ENCODE results near the gene PAIP2. TPM values are rescaled to one million over a fixed set of nuclear protein-coding genes. Genes with fewer than 3 reads are reported as not detected.
"Not testable (repeated sequence)": the region's sequence is repeated elsewhere in the genome, so short reads cannot be mapped to it uniquely, and the experiment has no call there.

The PAIP2 gene
- total RNA-seq, 1 donor from 2014 or later = 75.6 TPM

DNA sequence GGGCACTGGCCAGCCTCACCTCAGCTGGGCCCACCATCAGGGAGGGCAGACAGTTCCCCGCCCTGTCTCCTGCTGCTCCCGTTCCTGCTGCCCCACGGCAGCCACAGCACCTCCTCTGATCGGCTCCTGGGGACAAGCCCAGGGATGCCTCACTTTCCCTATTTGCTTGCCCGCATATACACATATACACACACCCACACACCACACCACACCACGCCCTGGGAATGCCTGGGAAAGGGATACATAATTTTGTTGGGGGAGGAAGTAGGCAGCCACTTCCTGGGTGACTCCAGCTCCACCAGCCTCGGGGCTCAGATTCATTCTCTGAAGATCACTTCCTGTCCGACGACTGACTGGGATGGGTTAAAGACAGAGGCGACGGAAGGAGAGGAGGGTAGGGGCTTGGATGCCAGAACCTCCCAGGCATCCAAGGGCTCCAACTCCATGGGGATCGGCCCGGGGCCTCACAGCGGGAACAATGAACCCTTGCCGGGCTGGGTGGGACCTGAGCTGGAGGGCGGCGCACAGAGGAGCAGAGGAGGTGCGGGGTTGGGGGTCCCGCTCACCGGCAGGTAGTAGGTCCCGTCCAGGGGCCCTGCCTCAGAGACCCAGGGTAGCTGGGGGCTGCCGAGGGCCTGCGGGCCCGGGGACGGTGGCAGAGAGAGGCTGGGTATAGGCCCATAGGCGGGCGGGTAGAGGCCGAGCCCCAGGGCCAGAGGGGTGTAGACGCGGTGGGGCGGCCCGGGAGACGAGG, 50.1 kb downstream of the PAIP2 start:
- no peak for DNase-seq (ENCODE audit: low spot score)

DNA sequence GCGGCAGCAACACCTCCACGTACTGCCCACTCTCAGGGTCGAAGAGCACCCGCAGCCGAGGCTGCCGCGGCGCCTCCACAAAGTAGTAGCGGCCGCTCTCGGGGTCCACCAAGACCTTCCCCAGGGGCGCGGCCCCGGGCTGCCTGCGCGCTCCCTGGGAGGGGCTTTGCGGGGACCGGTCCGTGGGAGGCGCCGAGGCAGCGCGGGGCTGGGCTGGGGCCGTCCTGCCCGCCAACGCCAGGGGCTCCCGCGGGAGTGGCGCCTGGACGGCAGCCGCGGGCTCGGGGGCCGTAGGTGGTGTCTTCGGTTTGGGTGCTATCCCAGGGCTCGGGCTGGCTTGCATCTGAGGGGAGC, 50.6 kb downstream of the PAIP2 start:
- DNase-seq (ENCODE audit: low spot score) = no peak

DNA sequence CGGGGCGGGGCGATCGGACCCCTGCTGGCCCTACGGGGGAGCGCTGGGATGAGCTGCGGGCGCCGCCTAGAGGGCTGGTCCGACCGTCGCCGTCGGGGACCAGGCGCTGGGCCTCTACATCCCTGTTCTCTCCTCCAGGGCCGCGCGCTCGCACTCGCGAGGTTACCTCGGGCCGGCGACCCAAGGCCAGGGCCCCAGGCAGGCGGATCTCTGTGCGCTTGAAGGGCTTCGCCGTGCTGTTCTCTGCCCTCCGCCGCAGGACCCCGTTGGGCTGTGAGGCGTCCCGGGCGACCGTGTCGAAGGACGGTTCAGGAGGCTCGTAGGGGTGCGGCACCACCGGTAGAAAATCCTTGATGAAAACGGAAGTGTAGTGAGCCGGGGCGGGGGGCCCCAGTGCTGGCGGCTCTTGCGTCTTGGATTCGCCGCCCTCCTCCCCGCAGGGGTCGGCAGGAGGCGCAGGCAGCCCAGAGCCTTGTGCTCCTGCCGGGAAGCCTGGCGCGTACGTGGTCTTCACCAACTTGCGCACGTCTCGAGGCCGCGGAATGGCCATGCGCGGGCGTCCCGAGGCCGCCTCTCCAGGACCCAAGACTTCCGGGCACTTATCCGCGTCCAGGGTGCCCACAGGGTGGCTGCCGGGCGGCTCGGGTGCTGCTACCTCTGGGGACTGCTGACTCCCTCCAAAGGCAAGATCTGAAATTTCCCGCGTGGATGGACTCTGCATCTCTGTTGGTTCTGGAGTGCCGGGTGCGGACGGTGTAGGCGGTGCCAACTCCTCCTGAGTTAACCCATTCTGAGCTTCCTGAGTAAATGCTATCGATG, 51.2 kb downstream of the PAIP2 start:
- peak; percentile 68 for DNase-seq (ENCODE audit: low spot score)

DNA sequence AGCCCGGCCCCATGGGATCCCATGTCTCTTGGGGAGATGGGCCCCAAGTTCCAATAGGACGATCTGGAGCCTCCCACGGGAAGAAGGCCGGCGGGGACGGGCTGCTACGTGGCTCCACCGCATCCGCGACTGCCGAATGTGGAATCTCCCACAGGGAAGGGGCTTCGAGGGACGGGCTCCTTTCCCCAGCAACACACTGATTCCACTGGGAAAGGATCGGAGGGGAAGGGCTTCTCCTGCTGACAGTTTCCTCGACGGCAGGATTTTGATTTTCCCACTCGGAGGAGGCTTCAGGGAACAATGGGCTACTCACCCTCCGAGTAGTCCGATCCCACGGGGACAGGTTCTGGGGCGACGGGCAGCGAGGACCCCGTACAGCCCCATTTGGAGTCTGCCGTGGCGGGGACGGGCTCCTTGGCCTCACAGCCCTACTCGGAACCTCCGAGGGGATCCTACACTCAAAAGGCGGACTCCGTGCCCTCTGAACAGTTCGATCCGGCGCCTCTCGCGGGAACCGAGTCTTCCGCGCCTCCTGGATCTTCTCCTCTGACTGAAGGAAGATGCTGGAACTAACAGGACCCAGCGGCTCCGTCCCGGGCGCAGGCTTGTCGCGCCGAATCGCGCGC, 52.0 kb downstream of the PAIP2 start:
- no peak for DNase-seq (ENCODE audit: low spot score)

DNA sequence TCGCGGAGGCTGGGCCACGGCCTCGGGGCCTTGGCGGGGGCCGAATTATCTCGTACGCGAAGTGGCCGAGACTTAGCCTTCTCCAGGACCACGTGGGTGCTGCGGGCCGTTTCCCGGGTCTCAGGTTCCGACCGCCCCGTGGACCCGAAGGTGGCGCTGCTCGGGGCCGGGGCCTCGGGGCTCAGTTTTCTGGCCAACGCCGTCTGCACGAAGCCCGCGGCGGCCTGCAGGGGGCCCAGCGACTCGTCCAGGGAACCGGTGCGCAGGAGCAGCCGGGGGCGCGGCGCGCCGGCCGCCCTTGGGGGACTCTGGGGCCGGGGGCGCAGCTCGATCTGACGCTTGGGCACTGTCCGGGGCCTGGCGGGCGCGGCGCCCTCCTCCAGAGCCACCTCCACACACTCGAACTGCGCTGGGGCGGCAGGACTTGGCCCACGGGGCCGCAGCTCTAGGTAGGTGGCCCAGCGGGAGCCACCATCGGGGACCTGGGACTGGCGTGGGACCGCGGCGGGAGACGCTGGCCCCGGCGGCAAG, 52.5 kb downstream of the PAIP2 start:
- DNase-seq (ENCODE audit: low spot score) = peak; percentile 71

DNA sequence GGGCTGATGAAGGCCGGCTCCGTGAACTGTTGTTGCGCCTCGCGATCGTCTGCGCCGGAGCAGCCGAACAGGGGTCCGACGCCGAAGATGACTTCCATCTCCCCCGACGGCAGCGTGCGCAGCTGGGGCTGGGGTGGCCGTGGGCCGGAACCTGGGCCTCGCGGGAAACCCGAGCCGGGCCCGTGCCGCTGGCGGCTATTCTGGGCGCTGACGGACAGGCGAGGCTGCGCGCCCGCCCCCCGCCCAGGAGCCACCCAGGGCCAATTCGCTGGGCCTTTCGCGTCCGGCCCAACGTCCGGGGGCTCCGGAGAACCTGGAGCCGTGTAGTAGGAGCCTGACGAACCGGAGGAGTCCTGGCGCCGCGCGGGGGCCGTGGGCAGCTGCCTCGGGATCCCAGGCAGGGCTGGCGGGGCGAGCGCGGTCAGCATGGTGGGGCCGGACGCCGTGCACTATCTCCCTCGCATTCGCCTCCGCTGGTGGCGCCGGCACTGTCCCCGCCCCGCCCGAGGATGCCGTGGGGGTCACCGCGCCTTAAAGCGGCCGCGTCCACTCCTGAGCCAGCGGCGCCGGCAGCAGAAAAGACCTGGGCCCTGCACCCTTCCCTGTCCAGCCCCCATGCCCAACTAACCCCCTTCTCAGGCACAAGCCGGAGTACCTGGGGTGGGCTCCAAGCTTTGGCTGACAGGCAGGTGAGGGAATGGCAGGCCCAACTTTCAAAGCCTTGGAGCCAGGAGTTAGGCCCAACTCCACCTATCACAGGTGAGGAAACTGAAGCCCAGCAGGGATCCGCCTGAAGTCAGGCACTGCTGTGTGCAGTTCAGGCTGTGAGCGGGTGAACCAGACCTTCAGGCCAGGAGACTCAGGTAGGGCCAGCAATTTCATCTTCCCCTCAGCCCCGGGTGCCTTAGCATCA, 53.3 kb downstream of the PAIP2 start, which contains the start of gene PROB1:
Gene PROB1 (minus strand): TSS at position 451 of the 913 bp plus-strand sequence. CDS start 23 bp downstream, at position 428.
- no peak for DNase-seq (ENCODE audit: low spot score)

DNA sequence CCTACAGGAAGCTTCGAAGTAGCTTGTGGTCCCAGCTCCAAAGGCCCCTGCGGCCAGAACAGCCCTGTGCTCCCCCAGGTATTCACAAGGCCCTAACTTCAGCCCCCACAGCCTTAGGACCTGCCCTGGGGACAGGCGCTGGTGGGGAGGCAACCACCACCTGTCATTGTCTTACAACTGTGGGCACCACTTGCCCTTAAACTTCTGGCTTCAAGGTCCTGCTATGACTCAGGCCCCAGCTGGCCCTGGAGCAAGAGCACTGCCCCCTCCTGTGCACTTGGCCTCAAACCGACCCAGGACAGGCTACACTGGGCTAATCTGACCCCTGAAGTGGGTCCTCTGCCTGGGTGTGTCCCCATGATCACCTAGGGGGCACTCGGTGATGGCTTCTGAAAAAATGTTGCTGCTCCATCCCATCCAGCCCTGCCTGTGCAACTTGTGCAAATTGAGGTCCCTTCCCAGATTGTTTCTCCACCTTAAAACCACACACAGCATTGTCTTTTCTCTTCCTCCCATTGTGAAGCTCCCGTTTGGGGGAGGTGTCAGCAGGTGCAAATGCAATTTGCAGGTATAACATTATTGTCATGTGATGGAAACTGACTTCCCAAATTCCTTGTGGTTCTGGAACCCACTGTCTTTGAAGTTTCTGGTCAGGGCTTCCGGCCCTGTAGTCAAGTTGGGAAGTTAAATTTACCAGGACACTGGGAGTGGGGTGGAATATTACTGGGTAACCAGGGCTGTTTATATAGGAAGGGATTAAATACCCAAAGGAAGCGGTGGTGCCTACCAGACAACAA, 54.4 kb downstream of the PAIP2 start:
- no peak for DNase-seq (ENCODE audit: low spot score)

DNA sequence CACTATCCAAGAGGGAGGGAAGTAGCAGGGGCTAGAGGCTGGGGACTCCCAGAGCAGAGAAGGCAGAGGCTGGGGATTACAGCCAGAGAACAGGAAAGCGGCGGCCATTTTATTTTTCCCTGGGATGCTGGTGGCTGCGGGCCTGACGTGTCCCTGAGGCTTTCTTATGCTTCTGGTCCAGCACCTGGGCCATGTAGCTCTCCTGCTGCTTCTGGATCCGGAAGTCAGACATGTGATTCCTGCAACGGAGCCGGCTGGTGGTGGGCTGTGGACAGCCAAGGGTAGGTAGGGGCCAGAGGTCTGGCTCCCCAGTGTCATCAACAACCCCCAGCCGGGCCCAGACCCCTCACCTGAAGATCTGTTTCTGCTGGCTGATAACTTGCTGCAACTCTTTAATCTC, 55.0 kb downstream of the PAIP2 start:
- DNase-seq (ENCODE audit: low spot score) = no peak

DNA sequence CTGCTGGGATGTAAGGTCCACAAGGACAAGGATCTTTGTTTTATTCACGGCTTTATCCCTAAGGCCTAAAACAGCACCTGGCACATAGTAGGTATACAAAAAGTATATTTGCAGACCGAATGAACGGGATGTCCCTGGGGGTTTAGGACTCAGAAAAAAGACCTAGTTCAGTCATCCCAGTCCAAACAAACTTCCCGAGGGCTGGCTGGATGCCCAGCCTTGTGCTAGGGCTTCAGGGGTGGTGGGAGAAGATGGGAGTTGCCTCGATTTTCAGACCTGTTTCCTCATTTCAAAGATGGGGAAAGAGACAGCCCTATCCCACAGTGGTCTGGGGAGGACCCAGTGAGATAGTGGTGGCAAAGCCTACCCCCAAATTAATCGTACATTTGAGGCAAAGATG, 56.3 kb downstream of the PAIP2 start:
- DNase-seq (ENCODE audit: low spot score) = no peak

DNA sequence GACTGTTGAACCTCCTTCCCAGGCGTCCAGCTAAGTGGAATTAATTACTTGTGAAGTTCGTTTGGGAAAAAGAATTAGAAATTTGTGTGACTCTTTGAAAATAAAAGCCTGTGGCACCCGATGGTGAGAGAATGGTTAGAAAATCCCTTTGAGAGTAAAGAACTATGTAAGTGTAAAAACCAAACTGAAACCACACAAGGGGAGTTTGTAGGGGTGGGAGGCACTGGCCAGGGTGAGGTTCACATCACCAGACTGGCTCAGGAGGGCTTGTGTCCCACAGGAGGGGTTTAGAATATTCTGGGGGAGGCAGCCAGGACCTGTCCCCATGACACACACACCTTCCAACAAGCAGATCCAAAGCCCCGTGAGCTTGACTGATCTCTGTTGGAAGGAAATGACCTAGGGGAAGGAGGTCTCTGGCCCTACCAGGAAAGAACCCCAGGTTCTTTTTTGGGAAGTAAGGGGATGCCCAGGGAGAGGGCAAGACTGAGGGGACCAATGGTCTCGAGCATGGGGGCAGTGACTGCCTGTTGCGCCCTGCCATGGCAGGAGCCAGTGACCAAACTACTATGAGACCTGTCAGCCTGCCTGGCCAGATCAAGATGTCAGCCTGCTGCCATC, 58.0 kb downstream of the PAIP2 start:
- no peak for DNase-seq (ENCODE audit: low spot score)

DNA sequence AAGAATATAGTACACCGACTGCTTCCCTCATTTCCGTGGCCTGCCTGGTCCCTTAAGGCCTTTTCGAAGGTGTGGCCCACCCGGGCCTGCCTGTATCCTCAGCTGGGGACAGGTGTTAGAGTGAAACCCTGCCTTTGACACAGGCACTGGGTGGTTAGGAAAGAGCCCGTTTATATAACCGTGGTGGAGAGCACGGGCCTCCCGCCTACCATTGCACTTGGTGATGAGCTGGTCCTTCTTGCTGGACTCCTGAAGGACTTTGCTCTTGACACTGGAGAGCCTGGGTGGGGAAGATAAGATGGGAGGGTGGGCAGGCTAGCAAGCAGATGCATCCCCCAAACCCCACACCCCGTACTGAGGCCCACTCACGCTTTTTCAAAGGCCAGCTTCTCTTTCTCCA, 59.9 kb downstream of the PAIP2 start:
- no peak for DNase-seq (ENCODE audit: low spot score)

DNA sequence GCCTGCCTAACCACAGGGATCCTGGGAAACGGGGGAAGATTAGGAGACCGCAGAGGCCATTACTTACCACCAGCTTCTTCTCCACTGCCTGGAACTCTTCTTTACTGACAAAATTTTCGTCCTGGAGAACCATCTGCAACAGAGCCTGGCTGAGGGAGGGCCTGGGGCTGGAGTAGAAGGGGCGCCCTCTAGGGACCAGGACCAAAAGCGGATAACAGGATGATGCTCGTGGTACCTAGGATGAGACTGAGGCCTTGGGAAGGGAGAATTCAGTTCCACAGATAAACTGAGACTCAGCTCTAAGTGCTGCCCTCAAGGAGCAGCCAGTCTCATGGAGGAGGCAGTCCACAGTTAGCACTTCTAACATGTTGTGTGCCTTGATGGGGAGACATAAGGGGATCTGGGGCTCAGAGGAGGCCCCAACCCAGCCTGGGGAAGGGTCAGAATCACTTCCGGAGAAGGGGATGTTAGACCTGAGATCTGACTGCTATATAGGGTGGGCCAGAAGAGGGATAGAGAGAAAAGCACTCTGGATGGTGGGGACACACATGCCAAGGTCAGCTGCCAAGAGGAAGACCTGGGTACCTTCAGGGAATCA, 61.0 kb downstream of the PAIP2 start:
- DNase-seq (ENCODE audit: low spot score) = no peak

DNA sequence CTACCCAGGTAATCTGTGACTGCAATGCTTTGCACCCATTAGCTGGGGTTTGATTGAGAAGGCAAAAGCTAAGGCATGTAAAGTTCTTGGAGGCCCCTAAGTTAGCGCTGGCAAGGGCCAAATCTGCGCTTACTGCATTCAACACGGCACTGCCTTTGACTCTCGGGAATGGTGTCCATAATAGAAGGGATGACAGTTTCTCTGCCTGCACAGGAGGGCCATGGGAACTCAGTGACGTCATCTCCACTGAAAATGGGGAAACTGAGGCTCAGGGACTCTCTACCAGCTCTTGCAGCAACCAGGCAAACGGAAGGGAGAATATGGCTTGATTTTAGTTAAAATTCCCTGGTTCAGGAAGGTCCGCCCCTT, 61.7 kb downstream of the PAIP2 start:
- no peak for DNase-seq (ENCODE audit: low spot score)

DNA sequence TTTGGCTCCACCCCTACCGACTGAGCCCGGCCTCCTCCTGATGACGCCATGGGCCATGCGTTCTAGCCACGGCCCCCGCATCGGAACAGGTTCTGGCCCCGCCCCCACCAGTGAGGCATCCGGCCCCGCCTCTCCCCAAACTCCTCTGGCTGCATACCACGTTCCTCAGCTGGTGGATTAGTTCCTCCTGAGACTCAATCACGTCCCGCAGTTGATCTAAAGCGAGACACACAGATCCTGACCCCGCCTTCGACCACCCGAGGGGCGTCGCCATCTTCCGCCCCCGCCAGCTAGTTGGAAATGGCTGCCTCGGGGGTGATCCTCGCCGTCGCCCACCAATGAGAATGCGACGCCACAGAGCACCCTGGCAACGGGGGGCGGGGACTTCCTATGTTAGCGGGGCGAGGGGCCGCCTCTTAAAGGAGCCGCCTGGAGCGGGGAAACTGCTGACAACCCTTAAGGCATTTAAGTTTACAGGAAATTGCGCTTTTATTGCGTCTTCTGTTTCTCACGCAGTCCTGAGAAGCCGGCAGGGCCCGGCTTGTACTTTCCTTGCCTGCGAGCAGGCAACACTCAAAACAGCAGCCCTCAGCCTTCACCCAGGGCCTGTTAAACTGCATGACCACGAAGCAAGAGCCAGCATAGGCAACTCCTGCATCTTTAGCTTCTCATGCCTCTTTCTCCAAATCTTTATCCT, 62.3 kb downstream of the PAIP2 start, which contains the start of gene SPATA24:
Gene SPATA24 (minus strand): TSS at position 303 of the 697 bp plus-strand sequence. CDS start 29 bp downstream, at position 274.
- peak; percentile 98 for DNase-seq (ENCODE audit: low spot score)

DNA sequence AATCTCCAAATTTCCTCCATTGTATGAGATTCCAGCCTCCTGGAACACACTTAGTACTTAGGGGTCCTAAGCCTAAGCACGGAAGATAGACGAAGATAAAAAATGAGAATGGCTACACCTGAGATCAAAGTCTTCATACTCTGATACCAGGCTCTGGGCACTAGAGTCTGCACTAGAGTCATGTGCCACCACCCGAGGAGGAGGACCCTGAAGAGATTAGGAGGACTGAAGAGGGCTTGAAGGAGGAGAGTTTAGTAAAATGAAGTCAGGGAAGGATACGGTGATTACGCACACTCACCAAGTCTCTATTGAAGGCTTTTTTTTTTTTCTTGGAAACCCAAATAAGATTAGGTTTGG, 62.8 kb downstream of the PAIP2 start:
- DNase-seq (ENCODE audit: low spot score) = no peak

DNA sequence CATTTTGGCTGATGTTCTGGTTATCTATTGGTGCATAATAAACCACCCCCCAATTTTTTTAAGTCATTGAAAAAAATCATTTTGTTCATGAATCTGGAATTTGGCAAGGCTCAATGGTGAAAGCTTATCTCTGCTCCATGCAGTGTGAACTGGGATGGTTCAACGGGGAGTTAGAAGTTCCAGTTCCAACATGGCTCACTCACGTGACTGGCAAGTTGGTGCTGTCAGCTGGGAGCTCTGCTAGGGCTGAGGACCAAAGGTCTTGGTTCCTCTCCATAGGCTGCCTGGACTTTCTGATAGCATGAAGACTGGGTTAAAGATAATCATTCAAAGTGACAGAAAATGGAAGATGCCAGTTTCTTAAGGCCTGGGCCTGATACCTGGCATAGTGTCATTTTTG, 65.3 kb downstream of the PAIP2 start:
- no peak for DNase-seq (ENCODE audit: low spot score)

DNA sequence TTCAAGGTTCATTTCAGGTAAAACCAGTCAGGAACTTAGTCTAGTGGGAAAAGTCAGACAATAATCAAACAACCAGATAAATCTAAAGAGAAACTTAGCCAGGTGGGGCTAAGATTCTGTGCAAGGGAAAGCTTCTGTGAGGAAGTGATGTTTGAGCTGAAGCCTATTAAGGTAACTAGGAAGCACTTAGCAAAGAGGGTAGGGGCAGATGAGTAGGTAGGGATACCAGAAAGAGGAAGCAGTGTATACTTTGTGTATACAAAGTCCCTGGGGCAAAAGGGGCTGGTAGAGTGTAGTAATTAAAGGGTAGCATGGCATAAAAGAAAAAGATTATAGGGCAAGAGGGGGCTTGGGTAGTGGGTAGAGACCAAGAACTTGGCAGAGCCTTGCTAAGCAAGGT, 65.9 kb downstream of the PAIP2 start:
- DNase-seq (ENCODE audit: low spot score) = no peak

DNA sequence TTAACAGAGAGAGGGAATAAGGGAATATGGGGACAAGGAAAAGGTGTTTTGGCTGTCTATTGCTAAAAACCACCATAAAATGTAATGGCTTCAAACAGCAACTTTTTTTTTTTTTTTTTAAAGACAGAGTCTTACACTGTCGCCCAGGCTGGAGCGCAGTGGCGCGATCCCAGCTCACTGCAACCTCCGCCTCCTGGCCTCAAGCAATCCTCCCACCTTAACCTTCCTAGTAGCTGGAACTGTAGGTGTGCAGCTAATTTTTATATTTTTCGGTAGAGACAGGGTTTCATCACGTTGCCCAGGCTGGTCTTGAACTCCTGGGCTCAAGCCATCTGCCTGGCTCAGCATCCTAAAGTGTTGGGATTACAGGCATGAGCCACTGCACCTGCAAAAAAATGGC, 66.5 kb downstream of the PAIP2 start:
- no peak for DNase-seq (ENCODE audit: low spot score)

DNA sequence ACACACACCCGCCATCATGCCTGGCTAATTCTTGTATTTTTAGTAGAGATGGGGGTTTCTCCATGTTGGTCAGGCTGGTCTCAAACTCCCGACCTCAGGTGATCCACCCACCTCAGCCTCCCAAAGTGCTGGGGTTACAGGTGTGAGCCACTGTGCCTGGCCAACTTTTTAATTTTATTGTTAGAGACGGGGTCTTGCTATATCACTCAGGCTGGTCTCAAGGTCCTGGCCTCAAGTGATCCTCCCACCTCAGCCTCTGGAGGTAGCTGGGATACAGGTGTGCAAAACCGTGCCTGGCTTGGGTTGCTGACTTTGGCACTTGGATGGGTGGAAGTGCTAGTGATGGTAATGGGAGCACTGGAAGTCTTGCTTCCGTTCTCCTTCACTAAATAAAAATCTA, 67.5 kb downstream of the PAIP2 start:
- DNase-seq (ENCODE audit: low spot score) = not testable (repeated sequence)
